ENCODE data around the gene VTI1A.
"Not testable (repeated sequence)": the region's sequence is repeated elsewhere in the genome, so short reads cannot be mapped to it uniquely, and the experiment has no call there.

GRCh38 chr10:112590786-112591185, 143.8 kb downstream of the VTI1A start:
- not testable (repeated sequence) for TF ChIP-seq CTCF, POLR2A (IDR thresholded peaks at IDR 0.05)

All from esophagus squamous epithelium (tissue), 4 donors.